GM20431 (cell line): ENCODE measurements around the gene CORIN.

ENCODE experiments used
- in situ Hi-C: fragments of 300-500 bp; cut with MseI, MboI; formaldehyde crosslinking; loops from one replicate; pipeline ENCODE4 v1.15.0; 2020; ENCODE audit warnings: low sequenced_read_pairs; ENCODE audit not compliant: unreplicated experiment

The CORIN gene, protein sequence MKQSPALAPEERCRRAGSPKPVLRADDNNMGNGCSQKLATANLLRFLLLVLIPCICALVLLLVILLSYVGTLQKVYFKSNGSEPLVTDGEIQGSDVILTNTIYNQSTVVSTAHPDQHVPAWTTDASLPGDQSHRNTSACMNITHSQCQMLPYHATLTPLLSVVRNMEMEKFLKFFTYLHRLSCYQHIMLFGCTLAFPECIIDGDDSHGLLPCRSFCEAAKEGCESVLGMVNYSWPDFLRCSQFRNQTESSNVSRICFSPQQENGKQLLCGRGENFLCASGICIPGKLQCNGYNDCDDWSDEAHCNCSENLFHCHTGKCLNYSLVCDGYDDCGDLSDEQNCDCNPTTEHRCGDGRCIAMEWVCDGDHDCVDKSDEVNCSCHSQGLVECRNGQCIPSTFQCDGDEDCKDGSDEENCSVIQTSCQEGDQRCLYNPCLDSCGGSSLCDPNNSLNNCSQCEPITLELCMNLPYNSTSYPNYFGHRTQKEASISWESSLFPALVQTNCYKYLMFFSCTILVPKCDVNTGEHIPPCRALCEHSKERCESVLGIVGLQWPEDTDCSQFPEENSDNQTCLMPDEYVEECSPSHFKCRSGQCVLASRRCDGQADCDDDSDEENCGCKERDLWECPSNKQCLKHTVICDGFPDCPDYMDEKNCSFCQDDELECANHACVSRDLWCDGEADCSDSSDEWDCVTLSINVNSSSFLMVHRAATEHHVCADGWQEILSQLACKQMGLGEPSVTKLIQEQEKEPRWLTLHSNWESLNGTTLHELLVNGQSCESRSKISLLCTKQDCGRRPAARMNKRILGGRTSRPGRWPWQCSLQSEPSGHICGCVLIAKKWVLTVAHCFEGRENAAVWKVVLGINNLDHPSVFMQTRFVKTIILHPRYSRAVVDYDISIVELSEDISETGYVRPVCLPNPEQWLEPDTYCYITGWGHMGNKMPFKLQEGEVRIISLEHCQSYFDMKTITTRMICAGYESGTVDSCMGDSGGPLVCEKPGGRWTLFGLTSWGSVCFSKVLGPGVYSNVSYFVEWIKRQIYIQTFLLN

DNA sequence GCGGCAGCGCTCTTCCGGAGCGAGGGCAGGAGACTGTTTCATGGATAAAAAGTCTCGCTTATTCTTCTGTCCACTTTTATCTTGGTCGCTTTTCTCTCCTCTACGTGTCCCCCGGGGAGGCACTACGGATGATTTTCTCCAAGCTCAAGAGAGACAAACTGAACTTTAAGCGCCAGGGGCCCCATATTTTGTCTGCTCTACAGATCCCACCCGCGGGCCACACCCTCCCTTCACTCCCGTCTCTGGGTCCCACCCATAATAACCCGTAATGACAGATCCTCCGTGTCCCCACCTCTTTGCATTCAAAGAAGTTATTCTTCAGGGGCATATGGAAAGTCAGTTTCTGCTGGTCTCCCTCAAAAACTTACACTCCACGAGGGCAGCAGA is at the start of gene CORIN:
CORIN (minus strand) TSS at position 160 of the 387 bp plus-strand sequence; CDS start at position 42, 118 bp downstream.
- in situ Hi-C loops: no loop called here

DNA sequence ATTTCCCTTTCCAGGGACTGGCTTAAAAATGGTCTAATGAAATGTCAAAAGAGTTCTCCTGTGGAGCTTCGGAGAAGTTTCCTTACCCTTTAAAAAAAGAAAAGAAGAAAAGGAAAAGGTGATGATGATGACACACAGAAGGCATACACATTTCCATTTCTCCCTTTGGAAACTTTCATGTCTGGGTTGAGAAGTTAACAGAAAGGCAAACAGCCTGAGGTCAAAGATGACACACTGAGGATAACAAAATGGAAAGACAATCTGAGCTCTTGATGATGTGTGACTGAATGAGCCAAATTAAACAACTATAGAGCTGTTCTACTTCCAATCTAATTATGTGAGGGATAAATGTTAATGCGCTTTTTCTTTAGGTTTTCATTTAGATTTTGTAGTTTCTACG is 44.4 kb upstream of the CORIN start:
- in situ Hi-C loops: no loop called here

DNA sequence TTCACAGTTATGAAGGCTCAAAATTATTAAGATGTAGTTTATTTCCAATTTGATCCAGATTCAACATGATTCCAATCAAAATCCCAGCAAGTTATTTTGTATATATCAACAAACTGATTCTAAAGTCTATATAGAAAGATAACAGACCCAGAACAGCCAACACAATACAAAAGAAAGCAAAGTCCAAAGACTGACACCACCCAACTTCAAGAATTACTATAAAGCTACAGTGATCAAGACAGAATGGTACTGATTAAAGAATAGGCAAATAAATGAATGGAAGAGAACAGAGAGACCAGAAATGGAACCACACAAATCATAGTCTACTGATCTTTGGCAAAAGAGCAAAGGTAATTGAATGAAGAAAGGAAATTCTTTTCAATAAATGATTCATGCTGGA is 41.6 kb upstream of the CORIN start:
- in situ Hi-C loops: no loop called here

DNA sequence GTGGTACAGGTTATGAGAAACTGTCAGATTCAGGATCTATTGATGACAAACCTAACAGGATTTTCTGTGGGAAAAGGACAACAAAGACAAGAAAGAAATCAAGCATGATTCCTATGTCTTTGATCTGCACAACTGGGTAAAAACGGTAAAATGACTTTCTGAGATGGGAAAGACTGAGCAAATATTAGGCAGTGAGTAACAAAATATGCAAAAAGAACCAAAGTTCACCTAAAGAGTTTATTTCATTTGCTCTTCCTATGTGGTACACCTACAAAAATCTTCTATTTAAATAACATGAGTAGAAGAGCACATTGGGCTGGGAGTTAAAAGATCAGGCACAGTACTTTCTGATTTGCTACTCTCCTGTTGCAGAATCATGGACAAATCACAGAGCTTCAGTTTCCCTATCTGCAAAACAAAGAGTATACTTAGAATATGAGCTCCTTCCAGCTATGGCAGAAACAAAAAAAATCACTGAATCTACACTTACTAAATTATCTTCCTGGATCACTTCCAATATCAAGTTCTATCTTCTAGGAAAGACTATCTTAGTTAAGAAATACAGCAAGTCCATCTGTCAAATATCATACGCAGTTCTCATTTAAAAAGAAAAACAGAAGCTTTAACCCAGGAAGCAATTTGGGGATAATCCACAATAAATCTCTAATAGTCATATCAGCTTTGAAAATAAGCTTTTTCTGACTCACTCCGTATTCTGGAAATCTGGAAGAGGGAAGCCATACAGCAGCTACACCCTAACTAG is 39.1 kb upstream of the CORIN start:
- in situ Hi-C loops: no loop called here

DNA sequence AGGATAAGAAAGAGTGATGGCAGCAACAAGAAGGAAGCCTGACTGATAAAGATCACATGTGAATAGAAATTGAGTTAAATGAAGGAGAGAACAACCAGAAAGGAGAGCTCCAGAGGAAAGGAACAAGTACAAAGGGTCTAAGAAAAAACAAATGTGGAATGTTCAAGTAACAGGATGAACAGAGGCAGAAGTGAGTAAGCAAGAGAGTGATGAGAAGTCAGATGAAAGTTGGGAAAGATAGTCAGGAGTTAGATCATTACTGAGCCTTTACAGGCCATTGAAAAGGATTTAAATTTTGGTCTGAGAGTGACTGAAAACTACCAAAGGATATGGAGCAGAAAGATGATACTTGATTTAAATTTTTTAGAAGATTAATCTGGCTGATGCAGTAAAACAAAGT is 38.4 kb upstream of the CORIN start:
- in situ Hi-C loops: no loop called here

DNA sequence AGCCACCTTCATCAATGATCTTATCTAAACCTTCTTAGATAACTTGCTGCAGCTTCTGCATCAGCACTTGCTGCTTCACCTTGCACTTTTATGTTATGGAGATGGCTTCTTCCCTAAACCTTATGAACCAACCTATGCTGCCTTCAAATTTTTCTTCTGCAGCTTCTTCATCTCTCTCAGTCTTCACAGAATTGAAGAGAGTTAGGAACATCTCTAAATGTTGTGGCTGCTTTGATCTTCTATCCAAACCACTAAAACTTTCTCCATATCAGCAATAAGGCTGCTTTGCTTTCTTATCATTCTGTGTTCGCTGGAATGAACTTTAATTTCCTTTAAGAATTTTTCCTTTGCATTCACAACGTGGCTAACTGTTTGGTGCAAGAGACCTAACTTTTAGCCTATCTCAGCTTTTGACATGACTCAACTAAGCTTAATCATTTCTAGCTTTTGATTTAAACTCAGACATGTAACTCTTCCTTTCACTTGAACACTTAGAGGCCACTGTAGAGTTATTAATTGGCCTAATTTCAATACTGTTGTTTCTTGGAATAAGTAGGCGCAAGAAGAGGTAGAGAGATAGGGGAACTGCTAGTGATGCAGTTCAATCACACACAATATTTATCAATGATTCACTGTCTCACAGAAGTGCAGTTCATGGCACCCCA is 36.1 kb upstream of the CORIN start:
- in situ Hi-C loops: no loop called here

DNA sequence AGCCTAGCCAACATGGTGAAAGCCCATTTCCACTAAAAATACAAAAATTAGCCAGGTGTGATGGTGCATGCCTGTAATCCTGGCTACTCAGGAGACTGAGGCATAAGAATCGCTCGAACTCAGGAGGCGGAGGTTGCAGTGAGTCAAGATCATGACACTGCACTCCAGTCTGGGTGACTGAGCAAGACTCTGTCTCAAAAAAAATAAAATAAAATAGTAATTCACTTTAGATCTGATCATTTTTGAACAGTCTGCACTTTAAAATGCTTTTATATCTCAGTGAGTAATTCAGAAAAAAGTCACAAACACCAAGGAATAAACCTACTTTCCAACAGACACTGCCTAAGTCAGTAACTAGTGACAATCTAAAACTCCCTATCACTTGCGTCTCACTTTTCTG is 25.6 kb upstream of the CORIN start:
- in situ Hi-C loops: no loop called here

DNA sequence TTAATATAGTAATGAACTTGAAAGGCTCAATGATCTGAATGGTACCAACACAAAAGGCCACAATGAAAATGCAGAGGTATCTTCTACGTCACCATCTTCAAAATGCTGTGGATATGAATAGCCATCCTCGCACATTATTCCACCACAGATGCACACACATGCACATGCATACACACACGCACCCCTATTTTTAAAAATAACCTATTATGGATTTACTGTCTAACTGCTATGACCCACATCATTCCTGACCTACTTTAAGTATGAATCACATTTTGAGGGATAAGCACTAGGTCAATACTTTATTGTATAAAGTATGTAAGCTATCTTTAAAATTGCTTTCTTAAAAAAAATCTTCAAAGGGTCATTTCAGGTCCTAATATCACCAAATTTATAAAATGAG is 24.4 kb upstream of the CORIN start:
- in situ Hi-C loops: no loop called here

DNA sequence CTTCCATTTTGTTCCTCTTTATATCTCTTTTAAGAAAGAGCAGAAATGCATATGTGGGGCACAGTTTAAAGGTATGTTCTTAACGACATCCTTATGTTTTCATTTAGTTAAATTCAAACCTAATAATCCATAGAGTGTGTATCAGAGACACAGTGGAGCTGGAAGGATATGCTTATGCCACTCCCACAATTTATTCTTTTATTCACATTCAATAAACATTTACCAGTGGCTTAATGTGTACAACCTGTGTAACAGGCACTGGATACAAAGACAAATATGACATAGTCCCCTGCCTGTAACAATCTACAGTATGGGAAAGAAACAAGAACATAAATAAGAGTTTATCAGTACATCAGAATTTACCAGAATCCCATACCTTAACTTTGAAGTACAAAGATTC is 22.4 kb upstream of the CORIN start:
- in situ Hi-C loops: no loop called here

DNA sequence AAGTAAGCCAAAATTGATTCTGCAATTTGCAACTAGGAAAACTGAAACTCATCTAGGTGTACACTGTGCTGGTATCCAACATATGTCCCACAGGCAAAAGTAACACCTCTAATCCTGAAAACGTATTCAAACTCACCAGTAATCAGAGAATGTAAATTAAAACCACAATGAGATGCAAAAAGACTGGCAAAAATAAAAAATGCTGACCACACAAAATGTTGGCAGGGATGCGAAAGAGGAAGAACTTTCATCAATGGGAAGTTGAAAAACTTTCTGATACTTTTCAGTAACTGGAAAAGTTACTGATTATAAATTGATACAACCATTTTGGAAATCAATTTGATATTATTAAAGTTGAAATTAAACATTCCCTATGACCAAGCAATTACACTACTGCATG is 20.1 kb upstream of the CORIN start:
- in situ Hi-C loops: no loop called here

DNA sequence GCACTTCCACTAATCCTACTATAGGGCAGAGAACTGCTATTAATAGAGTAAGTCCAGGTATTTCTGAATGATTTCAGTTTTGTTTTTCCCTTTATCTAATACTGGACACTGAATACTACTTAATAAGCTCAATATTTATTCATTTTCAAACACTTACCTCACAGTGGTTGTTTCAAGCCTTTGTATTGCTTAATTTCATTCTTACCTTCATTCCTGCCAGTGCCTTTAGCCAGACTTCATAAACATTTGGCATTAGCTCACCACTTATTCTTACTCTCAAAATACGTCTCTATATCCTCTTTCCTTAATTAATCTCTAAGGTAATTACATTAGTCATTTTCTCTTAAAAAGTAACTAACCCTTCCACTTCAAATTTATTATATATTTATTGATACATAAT is 18.8 kb upstream of the CORIN start:
- in situ Hi-C loops: no loop called here

DNA sequence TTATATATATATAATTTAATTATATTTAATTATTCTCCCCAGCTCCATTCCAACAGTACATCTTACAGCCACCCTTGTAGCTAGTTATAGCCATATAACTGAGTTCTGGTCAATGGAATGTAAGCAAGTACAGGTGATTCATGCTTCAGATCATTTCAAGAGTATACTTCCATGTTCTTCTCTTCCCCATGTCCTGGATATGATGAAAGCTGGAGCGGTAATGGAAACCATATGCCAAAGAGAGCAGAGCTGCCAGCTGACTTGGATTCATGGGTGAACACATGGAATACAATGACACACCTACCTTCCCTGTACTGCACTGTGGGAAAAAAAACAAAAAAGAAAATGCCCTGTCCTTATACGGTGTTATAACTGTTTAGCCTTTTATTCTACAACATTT is 17.5 kb upstream of the CORIN start:
- in situ Hi-C loops: no loop called here

DNA sequence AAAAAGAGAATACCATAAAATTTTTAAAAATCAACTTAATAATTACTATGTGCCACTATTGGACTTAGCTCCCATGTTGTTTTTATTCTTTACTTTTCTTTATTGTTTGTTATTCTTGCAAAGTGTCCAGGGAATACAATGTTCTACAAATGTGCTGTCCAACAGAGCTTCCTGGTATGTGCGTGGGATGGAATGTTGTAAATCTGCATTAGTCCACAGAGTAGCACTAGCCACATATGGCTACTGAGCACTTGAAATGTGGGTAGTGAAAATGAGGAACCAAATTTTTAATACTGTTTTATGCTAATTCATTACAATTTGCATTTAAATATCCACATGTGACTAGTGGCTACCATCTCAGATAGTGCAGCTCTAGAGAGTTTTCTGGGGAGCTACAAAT is 14.3 kb upstream of the CORIN start:
- in situ Hi-C loops: no loop called here

DNA sequence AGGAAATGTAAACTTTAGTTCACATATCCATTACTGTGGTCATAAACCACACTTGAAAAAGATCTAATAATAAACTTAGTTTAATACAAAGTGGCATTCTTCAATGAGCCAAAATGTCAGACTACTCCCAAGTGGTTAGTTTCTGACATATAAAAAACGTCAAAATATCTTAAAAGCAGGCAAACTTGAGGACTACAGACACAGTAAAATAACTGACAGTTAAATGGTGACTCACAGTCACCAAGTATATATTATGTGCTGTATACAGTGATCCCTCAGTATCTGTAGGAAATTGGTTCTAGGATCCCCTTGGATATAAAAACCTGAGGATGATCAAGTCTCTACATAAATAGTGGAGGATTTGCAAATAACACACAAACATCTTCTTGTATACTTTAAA is 11.6 kb upstream of the CORIN start:
- in situ Hi-C loops: no loop called here

DNA sequence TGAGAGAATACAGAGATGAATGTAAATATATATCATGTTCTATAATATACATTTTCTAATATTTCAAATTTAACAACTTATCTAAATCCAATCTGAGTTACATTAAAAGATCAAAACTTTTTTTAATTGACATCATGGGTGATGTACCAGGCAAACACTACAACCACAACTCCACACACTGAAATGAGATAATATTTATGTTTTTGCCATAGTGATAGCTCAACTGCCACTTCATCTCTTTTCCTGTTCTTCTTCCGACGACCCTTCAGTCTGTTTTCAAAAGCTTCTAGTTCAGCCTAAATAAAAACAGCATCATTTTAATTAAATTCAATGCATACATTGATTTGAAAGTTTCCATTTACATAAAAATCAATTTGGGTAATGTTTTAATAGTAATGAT is 10.2 kb upstream of the CORIN start:
- in situ Hi-C loops: no loop called here

DNA sequence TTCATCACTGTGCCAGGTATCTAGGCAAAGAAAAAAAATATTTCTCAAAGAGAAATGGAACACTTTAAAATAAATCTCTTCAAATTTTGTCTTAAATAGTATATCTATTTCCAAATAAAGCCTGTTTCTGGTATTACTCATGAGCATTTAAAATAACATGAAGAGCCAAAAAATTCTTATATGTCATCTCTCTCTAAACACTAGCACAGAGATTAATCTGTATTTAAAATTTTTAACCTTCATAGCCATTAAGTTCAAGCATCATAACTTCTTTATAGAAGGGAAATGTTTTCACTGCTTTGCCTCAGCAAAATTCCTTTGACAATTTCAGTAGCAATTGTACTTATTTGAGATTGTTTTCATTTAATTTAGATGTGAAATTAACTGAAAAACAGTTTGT is 5.1 kb upstream of the CORIN start:
- in situ Hi-C loops: no loop called here

DNA sequence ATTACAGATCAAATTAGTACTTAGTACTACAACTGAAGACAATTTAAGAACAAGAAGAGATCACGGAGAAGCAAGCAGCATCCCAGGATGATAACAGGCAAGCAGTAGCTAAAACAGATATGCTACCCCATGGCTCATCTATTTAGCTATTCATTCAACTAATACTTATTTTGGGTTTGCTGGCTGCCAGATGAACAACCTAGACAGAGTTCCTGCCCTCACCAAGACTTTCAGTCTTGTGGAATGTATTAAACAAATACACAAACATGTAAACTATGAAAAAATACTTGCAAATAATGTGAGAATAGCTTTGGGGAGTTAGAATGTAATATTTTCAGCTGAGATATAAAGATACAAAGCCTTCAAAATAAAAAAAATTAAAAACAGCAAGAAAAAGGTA is 2.4 kb upstream of the CORIN start:
- in situ Hi-C loops: no loop called here

DNA sequence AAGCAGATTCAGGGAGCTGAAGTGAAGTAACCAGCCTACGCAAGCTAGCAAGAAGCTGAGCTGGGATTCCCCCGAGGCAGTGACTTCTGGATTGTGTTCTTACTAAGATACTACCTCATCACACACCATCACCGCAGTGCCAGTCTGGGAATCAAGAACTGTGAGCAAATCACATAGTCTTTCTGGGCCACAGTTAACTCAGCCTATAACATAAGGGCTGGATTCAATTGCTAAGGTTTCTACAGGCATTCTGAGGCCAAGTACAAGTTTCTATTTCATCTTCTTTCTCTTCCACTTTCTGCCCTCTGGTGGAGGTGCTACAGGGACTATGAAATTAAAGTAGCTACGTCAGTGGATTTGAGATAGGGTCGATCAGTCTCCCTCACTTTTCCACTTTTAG is 1.4 kb upstream of the CORIN start:
- in situ Hi-C loops: no loop called here

DNA sequence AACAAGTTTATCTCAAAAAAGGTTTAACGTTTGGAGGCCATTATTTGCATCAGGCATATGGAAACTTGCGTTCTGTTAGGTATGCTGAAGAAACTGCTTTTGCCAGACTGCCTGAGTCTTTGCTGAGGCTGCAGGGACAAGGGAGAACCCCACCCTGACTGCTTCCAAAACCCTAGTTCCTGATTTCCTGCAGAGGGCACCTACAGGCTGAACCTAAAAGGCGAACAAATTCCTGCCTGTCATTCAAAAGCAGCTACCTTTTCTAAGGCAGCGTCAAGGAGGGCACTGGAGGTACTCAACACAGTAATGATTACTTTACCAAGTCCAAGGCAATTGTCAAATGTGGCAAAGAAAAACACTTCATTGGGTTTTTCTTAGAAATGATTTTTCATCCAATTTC is 578 bp upstream of the CORIN start:
- in situ Hi-C loops: no loop called here
